Body of pancreas (tissue), 4 donors: Measurements from ENCODE around the gene SYNE1. TPM values are rescaled to one million over a fixed set of nuclear protein-coding genes. Genes with fewer than 3 reads are reported as not detected.

ENCODE experiments used
- ATAC-seq: fragments of 150-250 bp; one replicate; pipeline ENCODE4 v1.9.1; 2016
- DNase-seq, 4 donors: peaks; one replicate each; pipeline ENCODE4 v3.0.0-alpha.2; 2019
- H3K27ac ChIP-seq, 4 donors: fragments of 200-600 bp; sonication (generic); 1 replicate in 3 of 4; 2 replicates in 1 of 4; pipeline versions ENCODE4 v1.5.1 to v1.6.1; 2016 to 2019; ENCODE audit warnings: mild to moderate bottlenecking in 1 of 4, mixed read lengths in 1 of 4, moderate library complexity in 1 of 4
- H3K27me3 ChIP-seq, 2 donors: fragments of 200-600 bp; sonication (generic); one replicate each; pipeline ENCODE4 v1.6.0; 2016; ENCODE audit warnings: mild to moderate bottlenecking in 1 of 2
- H3K36me3 ChIP-seq, 2 donors: fragments of 200-600 bp; sonication (generic); replicated peaks in 1 of 2; 2 replicates each; pipeline ENCODE4 v1.5.1; 2016; ENCODE audit warnings: low read depth in 2 of 2; ENCODE audit not compliant: insufficient read depth in 1 of 2
- H3K4me1 ChIP-seq: fragments of 200-600 bp; sonication (generic); one replicate; pipeline ENCODE4 v1.6.0; 2016
- H3K4me3 ChIP-seq, 2 donors: fragments of 200-600 bp; sonication (generic); 1 replicate in 1 of 2; 2 replicates in 1 of 2; pipeline ENCODE4 v1.5.1; 2016 to 2019
- H3K9me3 ChIP-seq, 3 donors: fragments of 200-600 bp; sonication (generic); 1 replicate in 2 of 3; 2 replicates in 1 of 3; pipeline ENCODE4 v1.5.1; 2016
- POLR2A ChIP-seq, 3 donors: fragments of 450-650 bp; IDR thresholded peaks; one replicate each; pipeline ENCODE4 v1.6.1; 2016; ENCODE audit warnings: antibody characterized with exemption in 3 of 3, mild to moderate bottlenecking in 2 of 3
- WGBS, 2 donors: methylation state at CpG; one replicate each; pipeline ENCODE4 v1.1.5; 2017; 5-methylcytosine and 5-hydroxymethylcytosine counted together
- intact Hi-C: fragments of 100-400 bp; cut with DNase I; formaldehyde crosslinking; loops from one replicate; pipeline ENCODE4 v1.15.1; 2023
- total RNA-seq, 2 donors: library from RNA; depleted of rRNA; stranded (reverse); fragments of >200 nt; gene quantifications; one replicate each; pipeline ENCODE4 v1.1.0, GENCODE V29; 2016
- TF ChIP-seq, protein P1 (sequence below), 7 experiments: fragments of 450-650 bp in 4 of 7; fragments of 200-600 bp in 3 of 7; sonication (generic) in 3 of 7; IDR thresholded peaks; one replicate each; pipeline ENCODE4 v1.5.1; 2016 to 2019; ENCODE audit warnings: antibody characterized with exemption in 7 of 7

SYNE1 gene
- total RNA-seq, 2 donors from 2014 or later: 109 to 123 TPM

DNA sequence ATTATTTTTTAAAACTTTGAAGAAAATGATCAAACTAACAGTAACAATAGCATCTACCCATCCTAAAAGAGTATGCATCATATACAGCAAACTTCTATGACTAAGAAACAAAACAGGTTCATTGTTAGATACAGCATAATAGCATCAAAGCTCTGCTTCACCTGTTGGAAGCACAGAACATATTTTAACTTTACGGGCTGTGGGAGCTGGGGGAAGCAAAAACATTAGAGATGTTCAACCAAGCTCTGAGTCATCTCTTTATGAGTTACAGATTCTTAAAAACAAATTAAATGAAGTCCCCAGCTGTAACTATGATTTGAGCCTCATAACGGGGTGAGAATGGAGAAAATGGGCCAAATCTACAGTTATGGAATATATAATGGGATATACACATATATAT is 63.4 kb downstream of the SYNE1 start:
- intact Hi-C loops: no loop called here
- DNase-seq (no peak), ATAC-seq (no peak)
- TF ChIP-seq, protein P1, sequence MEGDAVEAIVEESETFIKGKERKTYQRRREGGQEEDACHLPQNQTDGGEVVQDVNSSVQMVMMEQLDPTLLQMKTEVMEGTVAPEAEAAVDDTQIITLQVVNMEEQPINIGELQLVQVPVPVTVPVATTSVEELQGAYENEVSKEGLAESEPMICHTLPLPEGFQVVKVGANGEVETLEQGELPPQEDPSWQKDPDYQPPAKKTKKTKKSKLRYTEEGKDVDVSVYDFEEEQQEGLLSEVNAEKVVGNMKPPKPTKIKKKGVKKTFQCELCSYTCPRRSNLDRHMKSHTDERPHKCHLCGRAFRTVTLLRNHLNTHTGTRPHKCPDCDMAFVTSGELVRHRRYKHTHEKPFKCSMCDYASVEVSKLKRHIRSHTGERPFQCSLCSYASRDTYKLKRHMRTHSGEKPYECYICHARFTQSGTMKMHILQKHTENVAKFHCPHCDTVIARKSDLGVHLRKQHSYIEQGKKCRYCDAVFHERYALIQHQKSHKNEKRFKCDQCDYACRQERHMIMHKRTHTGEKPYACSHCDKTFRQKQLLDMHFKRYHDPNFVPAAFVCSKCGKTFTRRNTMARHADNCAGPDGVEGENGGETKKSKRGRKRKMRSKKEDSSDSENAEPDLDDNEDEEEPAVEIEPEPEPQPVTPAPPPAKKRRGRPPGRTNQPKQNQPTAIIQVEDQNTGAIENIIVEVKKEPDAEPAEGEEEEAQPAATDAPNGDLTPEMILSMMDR (IDR thresholded peaks at IDR 0.05): no peak
- no peak for TF ChIP-seq POLR2A (IDR thresholded peaks at IDR 0.05)
- no peaks in the 10 kb centered on the region for H3K27me3 ChIP-seq
- H3K9me3 ChIP-seq: no peaks in the 10 kb centered on the region
- H3K27ac ChIP-seq: no peak overlapping the region
- peaks cover 13% of the 10 kb centered on the region for H3K4me1 ChIP-seq
- H3K36me3 ChIP-seq: no peaks in the 10 kb centered on the region
- no peak overlapping the region for H3K4me3 ChIP-seq
- 59 to 75% methylated on average over 2 of the region's 2 CpGs for WGBS, 2 donors

DNA sequence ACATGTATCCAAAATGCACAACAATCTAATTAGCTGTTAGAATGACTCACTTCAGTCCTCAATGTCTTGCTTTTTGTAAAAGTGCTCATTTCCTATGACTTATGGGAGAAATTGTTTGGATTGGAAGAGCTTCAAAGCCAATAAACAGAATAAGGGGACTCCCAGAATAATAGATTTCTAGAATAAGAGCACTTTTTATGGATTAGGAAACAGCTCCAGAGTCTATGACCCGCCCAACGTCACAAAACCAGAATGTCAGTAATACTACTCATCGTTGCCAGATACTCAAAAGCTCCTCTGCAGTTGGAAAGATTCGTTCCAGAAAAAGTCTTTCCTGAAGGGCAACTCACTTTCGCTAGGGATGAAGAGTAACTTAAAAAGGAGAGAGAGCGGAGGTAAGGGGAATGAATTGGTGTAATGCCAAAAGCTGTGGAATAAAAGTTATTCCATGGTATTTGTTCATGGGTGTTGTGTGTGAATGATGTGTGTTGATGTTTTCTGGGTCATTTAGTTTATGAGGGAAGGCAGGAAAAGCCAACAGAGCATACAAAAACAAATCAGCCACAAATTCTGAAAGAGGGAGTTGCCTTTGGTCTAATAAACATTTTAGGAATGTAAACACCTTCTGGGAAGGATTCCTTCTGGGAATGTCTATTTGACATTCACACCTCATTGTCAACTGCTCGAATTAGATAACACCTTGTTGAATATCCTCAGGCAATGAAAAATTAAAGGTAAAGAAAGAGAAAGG is 64.6 kb downstream of the SYNE1 start:
- DNase-seq (no peak), ATAC-seq (no peak)

DNA sequence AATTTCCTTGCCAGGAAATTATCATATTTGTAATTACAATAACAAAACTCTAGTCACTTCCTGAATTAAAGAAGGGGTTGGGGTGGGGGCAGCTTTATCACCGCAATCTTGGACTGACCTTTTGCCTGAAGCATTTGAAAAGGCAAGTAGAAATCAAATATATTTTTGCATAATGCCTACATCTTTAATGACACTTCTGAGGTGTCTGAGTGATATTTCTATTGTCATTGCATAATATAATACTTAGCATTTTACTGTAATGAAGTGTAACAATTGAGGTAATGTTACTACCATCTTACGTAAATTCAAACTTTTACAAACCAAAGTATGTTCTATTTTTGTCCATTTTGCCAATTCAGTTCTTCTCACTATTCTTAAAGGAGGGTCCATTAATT is 65.2 kb downstream of the SYNE1 start:
- peaks cover 13% of the 10 kb centered on the region for H3K4me1 ChIP-seq
- TF ChIP-seq POLR2A (IDR thresholded peaks at IDR 0.05): no peak
- TF ChIP-seq, protein P1 (IDR thresholded peaks at IDR 0.05): no peak
- no peak for DNase-seq
- no peak for ATAC-seq
- 72 to 86% methylated on average over 2 of the region's 2 CpGs for WGBS, 2 donors
- no peaks in the 10 kb centered on the region for H3K9me3 ChIP-seq
- intact Hi-C loops: no loop called here
- no peak overlapping the region for H3K27ac ChIP-seq
- H3K4me3 ChIP-seq: no peak overlapping the region
- no peaks in the 10 kb centered on the region for H3K27me3 ChIP-seq
- H3K36me3 ChIP-seq: no peaks in the 10 kb centered on the region

More for the DNA sequence above, 64.6 kb downstream of the SYNE1 start:
- Histone ChIP-seq H3K36me3 (no peaks in the 10 kb centered on the region), H3K27me3 (no peaks in the 10 kb centered on the region), H3K4me3 (no peak overlapping the region), H3K4me1 (peaks cover 13% of the 10 kb centered on the region), H3K9me3 (no peaks in the 10 kb centered on the region), H3K27ac (no peak overlapping the region)
- 36 to 39% methylated on average over 7 of the region's 7 CpGs for WGBS, 2 donors
- no peak for TF ChIP-seq POLR2A (IDR thresholded peaks at IDR 0.05)
- TF ChIP-seq, protein P1 (IDR thresholded peaks at IDR 0.05): no peak
- intact Hi-C loops: no loop called here

DNA sequence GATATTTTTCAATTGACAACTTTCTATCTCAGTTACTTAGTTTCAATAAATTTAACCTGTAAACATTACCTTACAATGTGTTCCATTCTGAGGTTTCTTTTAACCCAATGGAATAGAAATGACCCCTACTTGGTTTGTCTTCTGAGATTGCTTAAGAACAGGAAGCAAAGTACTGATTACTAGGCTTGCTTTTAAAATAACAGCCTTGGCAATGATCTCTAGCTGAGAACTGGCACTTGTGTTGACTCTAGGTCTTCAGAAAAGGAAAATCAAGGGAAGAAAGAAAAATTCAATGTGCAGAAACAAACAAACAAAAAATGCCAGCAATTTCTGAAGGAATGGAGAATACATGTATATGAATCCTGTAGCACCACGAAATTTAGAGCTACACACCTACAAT is 66.1 kb downstream of the SYNE1 start:
- intact Hi-C loops: no loop called here
- H3K4me3 ChIP-seq: no peak overlapping the region
- peaks cover 8% of the 10 kb centered on the region for H3K4me1 ChIP-seq
- TF ChIP-seq POLR2A (IDR thresholded peaks at IDR 0.05): no peak
- TF ChIP-seq, protein P1 (IDR thresholded peaks at IDR 0.05): no peak
- DNase-seq: no peak
- H3K27me3 ChIP-seq: no peaks in the 10 kb centered on the region
- WGBS, 2 donors: 33 to 48% methylated on average over 1 of the region's 1 CpG
- H3K27ac ChIP-seq: no peak overlapping the region
- ATAC-seq: no peak
- H3K36me3 ChIP-seq: no peaks in the 10 kb centered on the region
- H3K9me3 ChIP-seq: no peaks in the 10 kb centered on the region
